Stimulated activated memory B cell treated with anti-CD40 and anti-IgM and Interleukin-4, amounts not matched to agents 10 μg/mL and 1 μg/mL and 100 μg/mL, for 72 hours (primary cell): ENCODE measurements around the gene ZSWIM5.
"Not testable (repeated sequence)": the region's sequence is repeated elsewhere in the genome, so short reads cannot be mapped to it uniquely, and the experiment has no call there.

Experiments
- ATAC-seq: fragments of 150-1000 bp; cut with Tn5 transposase; 2 replicates; pipeline ENCODE4 v1.10.0; 2021
- H3K27ac Mint-ChIP-seq: one replicate; pipeline ENCODE4 v1.8.0; 2022; ENCODE audit warnings: mild to moderate bottlenecking, mixed read lengths
- H3K27me3 Mint-ChIP-seq: one replicate; pipeline ENCODE4 v1.8.0; 2022; ENCODE audit warnings: mixed read lengths
- H3K36me3 Mint-ChIP-seq: one replicate; pipeline ENCODE4 v1.8.0; 2022; ENCODE audit warnings: mixed read lengths
- H3K4me1 Mint-ChIP-seq: one replicate; pipeline ENCODE4 v1.8.0; 2022; ENCODE audit warnings: mixed read lengths
- H3K4me3 Mint-ChIP-seq: one replicate; pipeline ENCODE4 v1.8.0; 2022; ENCODE audit warnings: mild to moderate bottlenecking, moderate library complexity, mixed read lengths
- H3K9me3 Mint-ChIP-seq: one replicate; pipeline ENCODE4 v1.8.0; 2022; ENCODE audit warnings: mixed read lengths

The ZSWIM5 gene

GRCh38 chr1:45004281-45004920 lies 202.0 kb downstream of the ZSWIM5 start:
- Mint-ChIP-seq H3K9me3 (no peaks in the 10 kb centered on the region), H3K4me1 (peaks cover 13% of the 10 kb centered on the region), H3K36me3 (peaks cover 66% of the 10 kb centered on the region), H3K27me3 (no peaks in the 10 kb centered on the region), H3K27ac (no peak overlapping the region), H3K4me3 (no peak overlapping the region)
- ATAC-seq, result no peak

DNA sequence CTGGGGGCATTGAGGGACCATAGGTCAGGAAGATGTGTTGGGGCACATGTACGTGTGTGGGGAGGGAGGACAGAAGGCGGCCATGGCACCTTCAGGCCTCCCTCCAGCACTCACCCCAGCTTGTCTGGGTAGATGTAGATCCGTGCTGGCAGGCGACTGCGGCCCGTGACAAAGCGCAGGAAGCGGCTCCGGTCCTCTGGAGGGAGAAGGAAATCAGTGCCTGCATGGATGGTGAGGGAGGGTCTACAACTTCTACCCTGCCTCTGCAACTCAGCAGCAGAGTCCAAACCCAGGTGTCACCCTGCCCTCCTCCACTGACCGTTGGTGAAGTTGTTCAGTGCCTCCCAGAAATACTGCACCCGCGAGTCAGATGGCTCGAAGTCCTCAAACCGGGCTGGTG lies 202.7 kb downstream of the ZSWIM5 start:
- ATAC-seq, result no peak
- Mint-ChIP-seq H3K9me3 (no peaks in the 10 kb centered on the region), H3K36me3 (peaks cover 60% of the 10 kb centered on the region), H3K4me1 (peaks cover 8% of the 10 kb centered on the region), H3K27ac (no peak overlapping the region), H3K4me3 (no peak overlapping the region), H3K27me3 (no peaks in the 10 kb centered on the region)

GRCh38 chr1:45002650-45003645 lies 203.5 kb downstream of the ZSWIM5 start:
- peak overlapping the region; percentile 3 for H3K27ac Mint-ChIP-seq
- H3K36me3 Mint-ChIP-seq, result peaks cover 56% of the 10 kb centered on the region
- no peak overlapping the region for H3K4me3 Mint-ChIP-seq
- no peaks in the 10 kb centered on the region for H3K9me3 Mint-ChIP-seq
- peaks cover 8% of the 10 kb centered on the region for H3K4me1 Mint-ChIP-seq
- no peak for ATAC-seq
- H3K27me3 Mint-ChIP-seq, result no peaks in the 10 kb centered on the region

DNA sequence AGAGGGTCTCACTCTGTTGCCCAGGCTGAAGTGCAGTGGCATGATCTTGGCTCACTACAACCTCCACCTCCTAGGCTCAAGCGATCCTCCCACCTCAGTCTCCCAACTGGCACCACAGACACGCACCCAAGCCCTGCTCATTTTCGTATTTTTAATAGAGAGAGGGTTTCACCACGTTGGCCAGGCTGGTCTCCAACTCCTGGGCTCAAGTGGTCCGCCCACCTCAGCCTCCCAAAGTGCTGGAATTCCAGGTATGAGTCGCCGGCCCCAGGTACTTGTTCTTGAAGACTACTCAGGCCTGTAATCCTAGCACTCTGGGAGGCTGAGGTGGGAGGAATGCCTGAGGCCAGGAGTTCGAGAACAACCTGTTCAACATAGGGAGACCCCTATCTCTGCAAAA lies 204.8 kb downstream of the ZSWIM5 start:
- not testable (repeated sequence) for H3K4me1 Mint-ChIP-seq, H3K27ac Mint-ChIP-seq, H3K9me3 Mint-ChIP-seq, H3K27me3 Mint-ChIP-seq, ATAC-seq, H3K4me3 Mint-ChIP-seq
- peaks cover 51% of the 10 kb centered on the region for H3K36me3 Mint-ChIP-seq

- no peak overlapping the region for H3K4me3 Mint-ChIP-seq
- peak overlapping the region; percentile 42 for H3K27ac Mint-ChIP-seq
- ATAC-seq, result no peak
- H3K9me3 Mint-ChIP-seq, result no peaks in the 10 kb centered on the region
- H3K4me1 Mint-ChIP-seq, result peaks cover 8% of the 10 kb centered on the region
- H3K27me3 Mint-ChIP-seq, result no peaks in the 10 kb centered on the region
- peaks cover 50% of the 10 kb centered on the region for H3K36me3 Mint-ChIP-seq
Observed at GRCh38 chr1:45001011-45001481, 205.4 kb downstream of the ZSWIM5 start.

DNA sequence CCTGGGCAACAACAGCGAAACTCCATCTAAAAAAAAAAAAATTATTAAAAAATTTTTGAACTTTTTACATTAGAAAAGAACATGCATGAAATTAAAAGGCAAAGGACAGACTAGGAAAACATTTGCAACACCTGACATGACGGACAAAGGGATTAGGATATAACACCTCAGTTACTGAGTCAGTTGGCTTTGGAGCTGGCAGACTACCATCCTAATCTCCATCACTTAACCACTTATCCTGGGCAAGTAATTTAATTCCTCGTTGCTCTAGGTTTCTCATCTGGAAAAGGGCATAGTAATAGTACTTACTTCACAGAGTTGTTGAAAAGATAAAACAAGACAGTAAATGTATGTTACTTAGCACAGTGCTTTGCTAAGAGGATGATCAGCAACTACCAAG lies 207.2 kb downstream of the ZSWIM5 start:
- ATAC-seq, result no peak
- Mint-ChIP-seq H3K36me3 (peaks cover 32% of the 10 kb centered on the region), H3K4me3 (no peak overlapping the region), H3K27ac (no peak overlapping the region), H3K9me3 (no peaks in the 10 kb centered on the region), H3K27me3 (no peaks in the 10 kb centered on the region), H3K4me1 (peaks cover 8% of the 10 kb centered on the region)

DNA sequence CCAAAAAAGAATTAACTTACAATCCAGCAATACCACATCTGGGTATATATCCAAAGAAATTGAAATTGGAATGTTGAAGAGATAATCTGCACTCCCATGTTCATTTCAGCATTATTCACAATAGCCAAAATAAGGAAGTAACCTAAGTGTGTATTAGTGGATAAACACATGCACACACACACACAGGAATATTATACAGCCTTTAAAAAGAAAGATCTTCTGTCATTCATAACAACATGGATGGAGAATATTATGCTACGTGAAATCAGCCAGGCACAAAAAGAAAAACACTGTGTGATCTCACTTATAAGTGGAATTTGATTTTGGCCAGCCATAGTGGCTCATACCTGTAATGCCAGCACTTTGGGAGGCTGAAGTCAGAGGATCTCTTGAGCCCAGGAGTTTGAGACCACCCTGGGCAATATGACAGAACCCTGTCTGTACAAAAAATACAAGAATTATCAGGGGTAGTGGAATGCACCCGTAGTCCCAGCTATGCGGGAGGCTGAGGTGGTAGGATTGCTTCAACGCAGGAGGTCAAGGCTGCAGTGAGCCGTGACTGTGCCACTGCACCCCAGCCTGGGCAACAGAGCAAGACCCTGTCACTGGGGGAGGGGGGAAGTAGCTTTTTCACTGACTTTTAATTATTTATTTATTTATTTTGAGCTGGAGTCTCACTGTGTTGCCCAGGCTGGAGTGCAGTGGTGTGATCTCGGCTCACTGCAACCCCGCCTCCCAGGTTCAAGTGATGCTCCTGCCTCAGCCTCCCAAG lies 210.8 kb downstream of the ZSWIM5 start:
- ATAC-seq, result no peak
- Mint-ChIP-seq H3K4me3 (no peak overlapping the region), H3K27me3 (no peaks in the 10 kb centered on the region), H3K4me1 (peaks cover 2% of the 10 kb centered on the region), H3K36me3 (peaks cover under 1% of the 10 kb centered on the region), H3K27ac (no peak overlapping the region), H3K9me3 (no peaks in the 10 kb centered on the region)

- no peak overlapping the region for H3K27ac Mint-ChIP-seq
- H3K9me3 Mint-ChIP-seq, result no peaks in the 10 kb centered on the region
- H3K4me3 Mint-ChIP-seq, result no peak overlapping the region
- H3K27me3 Mint-ChIP-seq, result no peaks in the 10 kb centered on the region
- H3K36me3 Mint-ChIP-seq, result no peaks in the 10 kb centered on the region
- no peak for ATAC-seq
- H3K4me1 Mint-ChIP-seq, result no peaks in the 10 kb centered on the region
Observed at GRCh38 chr1:44994309-44994898, 212.0 kb downstream of the ZSWIM5 start.

DNA sequence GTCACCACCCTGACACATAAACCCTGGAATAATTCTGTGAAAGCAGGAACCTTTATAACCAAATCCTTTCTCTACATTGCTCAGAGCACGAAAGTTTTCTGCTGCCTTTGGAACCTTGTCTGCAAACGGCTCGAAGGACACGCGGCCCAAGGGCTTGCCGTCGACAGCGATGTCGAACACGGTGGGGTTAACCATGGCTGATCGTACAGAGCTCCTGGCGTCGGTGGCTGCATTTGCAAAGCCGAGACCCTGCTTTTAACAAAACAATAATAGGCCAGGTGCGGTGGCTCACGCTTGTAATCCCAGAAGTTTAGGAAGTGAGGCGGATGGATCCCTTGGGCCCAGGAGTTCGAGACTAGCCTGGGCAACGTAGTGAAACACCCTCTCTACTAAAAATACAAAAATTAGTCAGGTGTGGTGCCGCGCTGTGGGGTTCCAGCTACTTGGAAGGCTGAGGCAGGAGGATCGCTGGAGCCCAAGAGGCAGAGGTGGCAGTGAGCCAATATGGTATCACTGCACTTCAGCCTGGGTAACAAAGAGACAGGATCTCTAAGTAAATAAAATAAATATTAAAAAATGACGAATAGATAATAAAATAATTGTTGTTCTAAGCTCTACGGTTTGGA lies 217.8 kb downstream of the ZSWIM5 start:
- no peaks in the 10 kb centered on the region for H3K27me3 Mint-ChIP-seq
- H3K36me3 Mint-ChIP-seq, result no peaks in the 10 kb centered on the region
- H3K4me3 Mint-ChIP-seq, result no peak overlapping the region
- H3K4me1 Mint-ChIP-seq, result peaks cover 18% of the 10 kb centered on the region
- no peak overlapping the region for H3K27ac Mint-ChIP-seq
- no peak for ATAC-seq
- H3K9me3 Mint-ChIP-seq, result no peaks in the 10 kb centered on the region

GRCh38 chr1:44985747-44986359 lies 220.6 kb downstream of the ZSWIM5 start:
- Mint-ChIP-seq H3K27ac (peak overlapping the region; percentile 85), H3K4me1 (peaks cover 18% of the 10 kb centered on the region), H3K9me3 (no peaks in the 10 kb centered on the region), H3K4me3 (peak overlapping the region; percentile 94), H3K27me3 (no peaks in the 10 kb centered on the region), H3K36me3 (peaks cover 6% of the 10 kb centered on the region)
- peak; percentile 1 for ATAC-seq

DNA sequence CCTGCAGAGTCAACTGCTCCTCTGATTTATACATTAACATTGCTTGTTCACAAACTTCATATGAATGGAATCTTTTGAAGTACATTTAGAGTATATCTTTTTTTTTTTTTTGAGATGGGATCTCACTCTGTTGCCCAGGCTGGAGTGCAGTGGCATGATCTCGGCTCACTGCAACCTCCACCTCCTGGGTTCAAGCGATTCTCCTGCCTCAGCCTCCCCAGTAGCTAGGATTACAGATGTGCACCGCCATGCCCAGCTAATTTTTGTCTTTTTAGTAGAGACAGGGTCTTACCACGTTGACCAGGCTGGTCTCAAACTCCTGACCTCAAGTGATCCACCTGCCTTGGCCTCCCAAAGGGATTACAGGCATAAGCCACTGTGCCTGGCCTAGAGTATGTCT lies 229.0 kb downstream of the ZSWIM5 start:
- not testable (repeated sequence) for H3K27ac Mint-ChIP-seq, H3K4me3 Mint-ChIP-seq, ATAC-seq, H3K27me3 Mint-ChIP-seq
- Mint-ChIP-seq H3K36me3 (peaks cover 75% of the 10 kb centered on the region), H3K9me3 (peaks cover 13% of the 10 kb centered on the region), H3K4me1 (peaks cover 15% of the 10 kb centered on the region)

DNA sequence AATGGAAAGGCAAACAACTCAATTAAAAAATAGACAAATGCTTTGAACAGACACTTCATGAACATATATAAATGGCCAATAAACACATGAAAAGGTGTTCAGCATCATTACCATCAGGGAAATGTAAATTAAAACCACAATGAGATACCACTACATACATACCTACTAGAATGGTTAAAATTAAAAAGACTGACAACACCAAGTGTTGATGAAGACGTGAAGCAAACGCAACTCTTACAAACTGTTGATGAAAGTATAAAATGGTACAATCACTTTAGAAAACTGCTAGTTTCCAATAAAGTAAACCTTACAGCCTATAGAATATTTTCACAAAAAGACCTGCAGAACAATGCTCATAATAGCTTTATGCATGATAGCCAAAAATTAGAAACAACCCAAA lies 230.2 kb downstream of the ZSWIM5 start:
- Mint-ChIP-seq H3K4me1 (peaks cover 15% of the 10 kb centered on the region), H3K27ac (no peak overlapping the region), H3K9me3 (peaks cover 13% of the 10 kb centered on the region), H3K27me3 (no peaks in the 10 kb centered on the region), H3K36me3 (peaks cover 73% of the 10 kb centered on the region), H3K4me3 (no peak overlapping the region)
- ATAC-seq, result no peak

- peak overlapping the region; percentile 57 for H3K27ac Mint-ChIP-seq
- peaks cover 15% of the 10 kb centered on the region for H3K4me1 Mint-ChIP-seq
- peaks cover 61% of the 10 kb centered on the region for H3K36me3 Mint-ChIP-seq
- no peak overlapping the region for H3K4me3 Mint-ChIP-seq
- H3K27me3 Mint-ChIP-seq, result no peaks in the 10 kb centered on the region
- H3K9me3 Mint-ChIP-seq, result peaks cover 13% of the 10 kb centered on the region
- peak; percentile 65 for ATAC-seq
Observed at GRCh38 chr1:44973645-44974044, 232.8 kb downstream of the ZSWIM5 start.

DNA sequence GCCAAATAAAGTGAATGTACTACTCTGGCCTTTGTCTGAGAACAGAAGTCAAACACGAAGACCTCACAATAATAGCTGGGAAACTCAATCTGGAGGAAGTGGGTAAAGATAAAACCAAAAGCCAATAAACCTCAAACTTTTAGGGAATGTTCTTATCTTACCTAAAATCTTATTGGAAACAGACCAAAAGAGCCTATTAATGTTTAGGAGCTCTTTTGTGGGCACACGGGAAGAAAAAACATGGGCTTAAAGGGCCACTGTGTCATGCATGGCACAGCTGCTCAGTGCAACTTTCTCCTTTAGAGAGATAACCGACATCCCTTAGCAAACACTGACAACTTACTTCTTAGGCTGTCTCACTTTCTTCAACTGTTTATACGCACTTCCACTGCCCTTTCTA lies 236.1 kb downstream of the ZSWIM5 start:
- peaks cover 38% of the 10 kb centered on the region for H3K36me3 Mint-ChIP-seq
- H3K9me3 Mint-ChIP-seq, result no peaks in the 10 kb centered on the region
- H3K4me3 Mint-ChIP-seq, result no peak overlapping the region
- H3K4me1 Mint-ChIP-seq, result peaks cover 15% of the 10 kb centered on the region
- H3K27me3 Mint-ChIP-seq, result no peaks in the 10 kb centered on the region
- ATAC-seq, result no peak
- H3K27ac Mint-ChIP-seq, result no peak overlapping the region
